ENCODE results near the gene PCDHB14.
"Not testable (repeated sequence)": the region's sequence is repeated elsewhere in the genome, so short reads cannot be mapped to it uniquely, and the experiment has no call there.

PCDHB14 gene

GRCh38 chr5:141223112-141223783, at the start of gene PCDHB14:
PCDHB14 (plus strand) TSS chr5:141223343; CDS start chr5:141223506, 163 bp downstream.
- in situ Hi-C loops (cut with HindIII; ENCODE audit: low sequenced_read_pairs), result no loop called here
- DNase-seq (ENCODE audit: low read depth, low spot score), result no peak
- TF ChIP-seq, protein P1, sequence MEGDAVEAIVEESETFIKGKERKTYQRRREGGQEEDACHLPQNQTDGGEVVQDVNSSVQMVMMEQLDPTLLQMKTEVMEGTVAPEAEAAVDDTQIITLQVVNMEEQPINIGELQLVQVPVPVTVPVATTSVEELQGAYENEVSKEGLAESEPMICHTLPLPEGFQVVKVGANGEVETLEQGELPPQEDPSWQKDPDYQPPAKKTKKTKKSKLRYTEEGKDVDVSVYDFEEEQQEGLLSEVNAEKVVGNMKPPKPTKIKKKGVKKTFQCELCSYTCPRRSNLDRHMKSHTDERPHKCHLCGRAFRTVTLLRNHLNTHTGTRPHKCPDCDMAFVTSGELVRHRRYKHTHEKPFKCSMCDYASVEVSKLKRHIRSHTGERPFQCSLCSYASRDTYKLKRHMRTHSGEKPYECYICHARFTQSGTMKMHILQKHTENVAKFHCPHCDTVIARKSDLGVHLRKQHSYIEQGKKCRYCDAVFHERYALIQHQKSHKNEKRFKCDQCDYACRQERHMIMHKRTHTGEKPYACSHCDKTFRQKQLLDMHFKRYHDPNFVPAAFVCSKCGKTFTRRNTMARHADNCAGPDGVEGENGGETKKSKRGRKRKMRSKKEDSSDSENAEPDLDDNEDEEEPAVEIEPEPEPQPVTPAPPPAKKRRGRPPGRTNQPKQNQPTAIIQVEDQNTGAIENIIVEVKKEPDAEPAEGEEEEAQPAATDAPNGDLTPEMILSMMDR (IDR thresholded peaks at IDR 0.05; ENCODE audit: low read depth, low read length), result no peak
- no peak within 1 kb of the TSS for H3K4me3 ChIP-seq (ENCODE audit: low read depth, low read length)

DNA sequence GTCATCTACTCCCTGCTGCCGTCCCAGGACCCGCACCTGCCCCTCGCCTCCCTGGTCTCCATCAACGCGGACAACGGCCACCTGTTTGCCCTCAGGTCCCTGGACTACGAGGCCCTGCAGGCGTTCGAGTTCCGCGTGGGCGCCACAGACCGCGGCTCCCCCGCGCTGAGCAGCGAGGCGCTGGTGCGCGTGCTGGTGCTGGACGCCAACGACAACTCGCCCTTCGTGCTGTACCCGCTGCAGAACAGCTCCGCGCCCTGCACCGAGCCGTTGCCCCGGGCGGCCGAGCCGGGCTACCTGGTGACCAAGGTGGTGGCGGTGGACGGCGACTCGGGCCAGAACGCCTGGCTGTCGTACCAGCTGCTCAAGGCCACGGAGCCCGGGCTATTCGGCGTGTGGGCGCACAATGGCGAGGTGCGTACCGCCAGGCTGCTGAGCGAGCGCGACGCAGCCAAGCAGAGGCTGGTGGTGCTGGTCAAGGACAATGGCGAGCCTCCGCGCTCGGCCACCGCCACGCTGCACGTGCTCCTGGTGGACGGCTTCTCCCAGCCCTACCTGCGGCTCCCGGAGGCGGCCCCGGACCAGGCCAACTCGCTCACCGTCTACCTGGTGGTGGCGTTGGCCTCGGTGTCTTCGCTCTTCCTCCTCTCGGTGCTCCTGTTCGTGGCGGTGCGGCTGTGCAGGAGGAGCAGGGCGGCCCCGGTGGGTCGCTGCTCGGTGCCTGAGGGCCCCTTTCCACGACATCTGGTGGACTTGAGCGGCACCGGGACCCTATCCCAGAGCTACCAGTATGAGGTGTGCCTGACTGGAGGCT, 48.6 kb upstream of the PCDHB14 start:
- H3K4me3 ChIP-seq (ENCODE audit: low read depth, low read length); DNase-seq (ENCODE audit: low read depth, low spot score); in situ Hi-C loops (cut with HindIII; ENCODE audit: low sequenced_read_pairs): not testable (repeated sequence)

GRCh38 chr5:141175933-141176332, 47.2 kb upstream of the PCDHB14 start:
- TF ChIP-seq, protein P1 (IDR thresholded peaks at IDR 0.05; ENCODE audit: low read depth, low read length), result no peak
- no peak overlapping the region for H3K4me3 ChIP-seq (ENCODE audit: low read depth, low read length)
- in situ Hi-C loops (cut with HindIII; ENCODE audit: low sequenced_read_pairs), result no loop called here
- DNase-seq (ENCODE audit: low read depth, low spot score), result no peak

GRCh38 chr5:141177577-141178191, 45.5 kb upstream of the PCDHB14 start, which contains the start of gene PCDHB8:
PCDHB8 (plus strand) TSS chr5:141177790; CDS start chr5:141178035, 245 bp downstream.
- H3K4me3 ChIP-seq (ENCODE audit: low read depth, low read length); in situ Hi-C loops (cut with HindIII; ENCODE audit: low sequenced_read_pairs); DNase-seq (ENCODE audit: low read depth, low spot score): not testable (repeated sequence)

DNA sequence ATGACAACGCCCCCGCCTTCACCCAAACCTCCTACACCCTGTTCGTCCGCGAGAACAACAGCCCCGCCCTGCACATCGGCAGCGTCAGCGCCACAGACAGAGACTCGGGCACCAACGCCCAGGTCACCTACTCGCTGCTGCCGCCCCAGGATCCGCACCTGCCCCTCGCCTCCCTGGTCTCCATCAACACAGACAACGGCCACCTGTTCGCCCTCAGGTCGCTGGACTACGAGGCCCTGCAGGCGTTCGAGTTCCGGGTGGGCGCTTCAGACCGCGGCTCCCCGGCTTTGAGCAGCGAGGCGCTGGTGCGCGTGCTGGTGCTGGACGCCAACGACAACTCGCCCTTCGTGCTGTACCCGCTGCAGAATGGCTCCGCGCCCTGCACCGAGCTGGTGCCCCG, 43.8 kb upstream of the PCDHB14 start:
- DNase-seq (ENCODE audit: low read depth, low spot score); H3K4me3 ChIP-seq (ENCODE audit: low read depth, low read length); in situ Hi-C loops (cut with HindIII; ENCODE audit: low sequenced_read_pairs): not testable (repeated sequence)

- in situ Hi-C loops (cut with HindIII; ENCODE audit: low sequenced_read_pairs); DNase-seq (ENCODE audit: low read depth, low spot score); H3K4me3 ChIP-seq (ENCODE audit: low read depth, low read length): not testable (repeated sequence)
Observed at GRCh38 chr5:141179876-141180275, 43.3 kb upstream of the PCDHB14 start.

GRCh38 chr5:141180313-141180712, 42.8 kb upstream of the PCDHB14 start:
- TF ChIP-seq, protein P1 (IDR thresholded peaks at IDR 0.05; ENCODE audit: low read depth, low read length), result no peak
- no peak overlapping the region for H3K4me3 ChIP-seq (ENCODE audit: low read depth, low read length)
- no peak for DNase-seq (ENCODE audit: low read depth, low spot score)
- in situ Hi-C loops (cut with HindIII; ENCODE audit: low sequenced_read_pairs), result no loop called here

GRCh38 chr5:141182248-141182647, 40.9 kb upstream of the PCDHB14 start, which contains the start of gene PCDHB16:
PCDHB16 (plus strand) TSS chr5:141182387; CDS start chr5:141182560, 173 bp downstream.
- DNase-seq (ENCODE audit: low read depth, low spot score), result no peak
- no peak within 1 kb of the TSS for H3K4me3 ChIP-seq (ENCODE audit: low read depth, low read length)
- TF ChIP-seq, protein P1 (IDR thresholded peaks at IDR 0.05; ENCODE audit: low read depth, low read length), result no peak
- in situ Hi-C loops (cut with HindIII; ENCODE audit: low sequenced_read_pairs), result no loop called here

- DNase-seq (ENCODE audit: low read depth, low spot score); in situ Hi-C loops (cut with HindIII; ENCODE audit: low sequenced_read_pairs): not testable (repeated sequence)
Observed at GRCh38 chr5:141184117-141184855, 38.9 kb upstream of the PCDHB14 start.

More at GRCh38 chr5:141184117-141184855, 38.9 kb upstream of the PCDHB14 start:
- H3K4me3 ChIP-seq (ENCODE audit: low read depth, low read length), result not testable (repeated sequence)

All from astrocyte of the spinal cord (primary cell).